Caki2 (cell line): ENCODE results near the gene NRSN2. TPM values are rescaled to one million over a fixed set of nuclear protein-coding genes. Genes with fewer than 3 reads are reported as not detected.
"Not testable (repeated sequence)": the region's sequence is repeated elsewhere in the genome, so short reads cannot be mapped to it uniquely, and the experiment has no call there.

Experiments used
- DNase-seq: peaks from one replicate; pipeline ENCODE4 v3.0.0-alpha.2; 2015; ENCODE audit warnings: low read depth
- in situ Hi-C: cut with HindIII; loops from 2 replicates; pipeline ENCODE4 v1.10.0; 2016; ENCODE audit warnings: low sequenced_read_pairs, low pct_unique_long_range_greater_than_20kb, mixed read lengths
- total RNA-seq: library from RNA; depleted of rRNA; stranded (reverse); fragments of >200 nt; shearing (Covaris generic); gene quantifications from 2 replicates; pipeline ENCODE4 v1.2.3, GENCODE V29; 2014; ENCODE audit warnings: low replicate concordance

Gene NRSN2
- total RNA-seq, 1 experiment from 2014 or later, result 0.74 TPM

- in situ Hi-C loops, result no loop called here
- DNase-seq, result no peak
Measured at GRCh38 chr20:370151-370600, 23.3 kb downstream of the NRSN2 start.

DNA sequence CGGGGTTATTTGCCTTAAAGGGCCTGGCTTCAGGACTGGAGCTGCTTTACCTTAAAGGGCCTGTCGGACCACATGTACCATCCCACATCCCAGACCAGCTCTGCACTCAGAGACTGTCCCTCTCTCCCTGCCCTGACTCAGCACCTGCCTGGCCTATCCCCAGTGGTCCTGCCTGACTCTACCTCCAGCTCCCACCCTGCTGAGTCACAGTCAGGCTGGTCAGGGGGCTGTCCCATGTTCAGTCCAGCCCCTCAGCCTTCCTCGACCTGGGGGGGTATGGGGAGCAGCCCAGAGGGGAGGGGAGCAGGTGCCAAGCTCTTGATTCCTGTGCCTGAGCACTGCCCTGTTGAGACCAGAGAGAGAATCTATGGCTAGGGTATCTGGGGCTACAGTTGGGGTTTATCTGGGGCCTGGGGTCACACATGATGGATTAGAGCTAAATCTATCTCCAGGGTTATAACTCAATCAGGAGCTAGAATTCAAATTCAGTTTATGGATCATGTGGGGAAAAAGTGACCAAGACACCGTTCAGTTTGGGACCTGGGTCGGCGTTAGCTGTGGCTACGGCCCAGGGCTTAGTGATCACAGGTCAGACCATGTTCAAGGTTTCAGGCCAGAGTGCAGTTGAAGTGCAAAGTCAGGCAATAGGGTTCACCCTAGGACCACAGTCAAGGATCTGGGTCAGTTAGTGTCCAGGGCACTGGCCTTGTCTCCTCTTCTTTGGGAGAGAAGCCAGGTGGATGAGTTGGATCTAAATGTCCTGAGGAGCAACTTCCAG, 24.3 kb downstream of the NRSN2 start:
- in situ Hi-C loops, result no loop called here
- DNase-seq, result no peak

DNA sequence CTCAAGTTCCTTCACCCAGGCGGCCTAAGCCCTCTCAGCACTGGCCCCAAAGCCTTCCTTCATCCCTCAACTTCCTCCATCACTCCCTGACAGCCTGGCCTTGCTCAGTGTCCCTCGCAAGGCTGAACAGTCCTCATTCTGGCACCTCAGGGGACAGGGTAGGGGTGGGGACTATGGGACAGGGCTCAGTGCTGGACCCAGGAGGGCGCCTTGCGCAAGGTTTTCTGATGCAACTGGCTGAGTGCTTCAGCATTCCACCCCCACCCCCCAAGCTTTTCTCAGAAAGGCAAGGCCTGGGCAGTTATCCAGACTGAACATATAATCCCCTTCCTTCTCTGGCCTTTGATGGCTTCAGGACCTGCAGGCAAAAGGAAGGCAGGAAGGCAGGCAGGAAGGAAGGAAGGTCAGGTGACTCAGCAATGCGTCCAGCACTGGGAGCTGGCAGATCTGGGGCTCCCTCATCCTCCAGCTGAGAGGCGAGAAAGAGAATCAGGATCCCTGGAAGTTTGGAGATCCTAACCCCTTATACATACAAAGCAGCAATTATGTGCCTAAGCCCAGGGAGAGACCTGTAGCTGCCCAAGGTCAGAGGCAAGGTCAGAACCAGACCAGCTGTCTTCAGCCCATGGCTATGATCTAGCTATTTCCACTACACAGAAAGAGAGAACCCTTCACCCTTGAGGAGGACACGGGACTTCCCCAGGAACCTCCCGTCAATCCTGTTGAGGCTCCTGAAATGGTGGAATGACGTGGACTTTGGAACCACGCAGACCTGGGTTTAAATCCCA, 25.0 kb downstream of the NRSN2 start:
- DNase-seq, result no peak
- in situ Hi-C loops, result no loop called here

- DNase-seq, in situ Hi-C loops: not testable (repeated sequence)
Measured at GRCh38 chr20:372543-373082, 25.7 kb downstream of the NRSN2 start.

GRCh38 chr20:373171-373890, 26.4 kb downstream of the NRSN2 start:
- peak; percentile 72 for DNase-seq
- in situ Hi-C loops, result no loop called here

GRCh38 chr20:375265-375889, 28.5 kb downstream of the NRSN2 start:
- in situ Hi-C loops, result no loop called here
- DNase-seq, result no peak

DNA sequence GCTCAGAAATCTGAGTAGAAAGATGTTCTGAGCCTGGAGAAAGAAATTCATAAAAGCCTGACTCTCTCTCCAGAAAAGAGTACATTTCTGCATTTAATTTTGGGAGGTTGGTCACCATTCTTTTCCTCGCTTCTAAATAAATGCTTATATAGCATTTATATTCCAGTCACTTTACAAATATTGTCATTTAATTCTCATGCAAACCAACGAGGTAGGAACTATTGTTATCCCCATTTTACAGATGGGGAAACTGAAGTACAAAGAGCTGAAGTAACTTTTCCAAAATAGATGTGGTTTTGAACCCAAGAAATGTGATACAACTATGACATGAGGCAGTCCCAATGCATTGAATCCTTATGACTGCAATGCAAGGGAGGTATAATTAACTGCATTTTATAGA, 29.2 kb downstream of the NRSN2 start:
- DNase-seq, result no peak
- in situ Hi-C loops, result no loop called here

GRCh38 chr20:376750-377149, 29.8 kb downstream of the NRSN2 start:
- no peak for DNase-seq
- in situ Hi-C loops, result no loop called here

DNA sequence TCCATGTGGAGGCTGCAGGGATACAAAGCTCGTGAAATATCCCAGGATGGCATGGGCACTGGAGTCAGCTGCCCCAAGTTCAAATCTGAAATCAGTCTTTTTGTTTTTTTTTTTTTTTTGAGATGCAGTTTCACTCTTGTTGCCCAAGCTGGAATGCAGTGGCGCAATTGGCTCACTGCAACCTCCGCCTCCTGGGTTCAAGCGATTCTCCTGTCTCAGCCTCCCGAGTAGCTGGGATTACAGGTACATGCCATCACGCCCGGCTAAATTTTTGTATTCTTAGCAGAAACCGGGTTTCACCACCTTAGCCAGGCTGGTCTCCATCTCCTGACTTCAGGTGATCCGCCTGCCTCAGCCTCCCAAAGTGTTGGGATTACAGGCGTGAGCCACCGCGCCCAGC, 30.7 kb downstream of the NRSN2 start:
- DNase-seq, in situ Hi-C loops: not testable (repeated sequence)

GRCh38 chr20:378961-379336, 32.0 kb downstream of the NRSN2 start:
- DNase-seq, result no peak
- in situ Hi-C loops, result no loop called here

GRCh38 chr20:380763-381580, 34.1 kb downstream of the NRSN2 start:
- DNase-seq, result peak; percentile 92
- in situ Hi-C loops, result no loop called here

DNA sequence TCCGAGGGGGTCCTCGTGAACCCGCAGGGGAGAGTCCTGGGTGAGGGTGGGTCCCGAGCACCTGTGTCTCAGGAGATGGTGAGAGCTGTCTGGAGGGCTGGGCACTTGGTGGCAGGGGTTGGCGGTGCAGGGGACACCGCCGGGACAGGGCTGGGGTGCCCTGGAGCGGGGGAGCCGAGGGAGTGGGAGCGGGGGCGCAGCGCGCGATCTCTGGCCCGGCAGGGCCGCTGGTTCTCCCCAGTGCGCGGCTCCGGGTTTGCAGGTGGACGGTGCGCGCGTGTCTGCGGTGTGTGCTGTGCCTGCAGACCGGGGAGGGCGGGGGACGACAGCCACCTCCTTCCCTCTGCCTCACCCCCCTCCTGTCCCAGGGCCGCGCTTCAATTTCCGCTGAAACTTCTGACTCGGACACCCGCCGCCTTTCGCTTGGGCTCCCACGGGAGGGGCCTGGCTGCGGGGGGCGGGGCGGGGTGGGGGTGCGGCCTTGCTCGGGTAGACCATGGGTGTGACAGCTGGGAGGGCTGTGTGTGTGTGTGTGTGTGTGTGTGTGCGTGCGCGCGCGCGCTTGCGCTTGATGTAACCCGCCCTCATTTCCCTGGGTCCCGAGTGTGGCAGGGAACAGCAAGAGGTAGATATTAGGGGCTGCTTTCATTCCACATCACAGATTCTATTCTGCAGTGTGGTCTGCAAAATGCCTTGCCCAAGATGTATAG, 34.8 kb downstream of the NRSN2 start:
- in situ Hi-C loops, result no loop called here
- DNase-seq, result peak; percentile 90

DNA sequence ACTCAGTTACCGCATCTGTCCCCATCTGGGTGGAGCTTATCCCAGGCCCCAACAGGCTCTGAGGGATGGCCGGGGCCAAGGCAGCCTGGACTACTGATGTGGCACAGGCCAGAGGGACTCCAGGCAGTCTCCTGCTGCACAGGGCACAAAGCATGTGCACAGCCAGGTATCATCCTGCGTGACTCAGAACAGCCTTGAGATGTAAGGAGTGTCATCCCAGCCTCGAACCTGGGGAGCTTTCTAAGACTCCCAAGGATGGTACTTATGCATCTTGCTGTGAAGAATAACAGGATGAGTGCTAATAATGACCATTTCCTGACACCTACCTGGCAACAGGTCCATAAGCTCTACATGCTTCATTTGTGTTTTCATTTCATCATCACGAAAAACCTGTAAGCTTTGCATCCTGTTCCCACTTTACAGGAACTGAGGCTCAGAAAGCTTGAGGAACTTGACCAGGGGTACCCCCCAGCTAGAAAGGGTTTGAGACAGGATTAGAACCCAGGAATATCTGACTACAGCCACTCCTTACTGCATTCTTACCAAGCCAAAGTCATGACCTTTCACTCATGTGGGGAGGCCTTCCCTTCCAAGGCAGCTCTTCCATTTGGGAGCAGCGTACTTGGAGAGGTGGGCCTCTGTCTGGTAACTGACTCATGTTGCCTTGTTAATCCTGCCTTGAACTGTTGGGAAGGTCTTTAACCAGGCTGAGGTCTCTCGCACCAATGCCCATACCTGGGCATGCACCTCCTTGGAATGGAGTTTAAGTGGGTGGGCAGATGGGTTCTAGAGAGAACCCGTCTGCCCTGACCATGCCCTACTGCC, 35.6 kb downstream of the NRSN2 start:
- in situ Hi-C loops, result no loop called here
- DNase-seq, result no peak

GRCh38 chr20:383889-384288, 37.0 kb downstream of the NRSN2 start:
- DNase-seq, result no peak
- in situ Hi-C loops, result no loop called here

- no peak for DNase-seq
- in situ Hi-C loops, result no loop called here
Measured at GRCh38 chr20:384723-385122, 37.8 kb downstream of the NRSN2 start.

GRCh38 chr20:385448-385847, 38.5 kb downstream of the NRSN2 start:
- peak; percentile 45 for DNase-seq
- in situ Hi-C loops, result no loop called here
